Measurements from ENCODE around the gene FUT1. TPM values are rescaled to one million over a fixed set of nuclear protein-coding genes. Genes with fewer than 3 reads are reported as not detected.
A peak's percentile ranks its signal among the peaks of the same experiment; 100 is the strongest.

Gene FUT1
- total and polyA plus RNA-seq, 2 donors (not counting 1 experiment from before 2014, with no cell fraction given): not detected

DNA sequence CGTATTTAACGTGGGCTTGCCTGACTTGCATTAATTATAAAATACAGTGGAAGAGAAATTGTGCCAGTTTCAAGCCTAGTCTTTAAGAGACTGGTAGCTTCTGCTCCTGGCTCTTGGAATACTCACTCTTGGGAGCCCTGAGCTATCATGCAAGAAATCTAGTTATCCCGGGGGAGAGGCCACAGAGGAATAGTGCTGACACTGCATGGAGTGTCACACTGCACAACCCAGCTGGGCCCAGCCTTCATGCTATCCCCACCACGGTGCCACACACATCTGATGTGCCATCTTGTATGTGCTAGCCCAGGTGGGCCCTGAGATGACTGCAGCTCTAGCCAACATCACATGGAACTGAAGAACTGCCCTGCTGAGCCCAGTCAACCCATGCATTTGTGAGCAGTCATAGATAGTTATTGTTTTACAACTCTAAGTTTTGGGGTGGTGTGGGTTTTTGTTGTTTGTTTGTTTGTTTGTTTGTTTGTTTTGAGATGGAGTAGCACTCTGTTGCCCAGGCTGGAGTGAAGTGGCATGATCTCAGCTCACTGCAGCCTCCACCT lies 41.3 kb downstream of the FUT1 start:
- TF ChIP-seq EZH2 (IDR thresholded peaks at IDR 0.05; ENCODE audit: borderline replicate concordance, insufficient read depth, low read depth, low read length, poor library complexity, severe bottlenecking) (no peak), CTCF (IDR thresholded peaks at IDR 0.05) (no peak)
- POLR2A ChIA-PET: interaction anchor here (0.7 kb wide), 1 partner anchor 150 kb away, joined by 5 read pairs; no protein-coding TSS in a partner anchor
- Histone ChIP-seq H2AFZ (ENCODE audit: insufficient read depth, low read depth, low read length, poor library complexity, severe bottlenecking) (no peak overlapping the region), H4K20me1 (ENCODE audit: control insufficient read depth, insufficient read depth, low read length, poor library complexity, severe bottlenecking) (no peaks in the 10 kb centered on the region), H3K4me2 (replicated peaks; ENCODE audit: low read depth, low read length, poor library complexity, severe bottlenecking) (no peak overlapping the region), H3K27ac (ENCODE audit: low read length in 2 of 2) (no peak overlapping the region), H3K4me1 (ENCODE audit: control insufficient read depth in 2 of 2, insufficient read depth in 2 of 2, low read length in 2 of 2) (peaks cover 14 to 22% of the 10 kb centered on the region in 2 donors), H3K27me3 (replicated peaks in 1 of 4; ENCODE audit: control extremely low read depth in 1 of 4, control insufficient read depth in 3 of 4, insufficient read depth in 4 of 4, low read length in 3 of 4) (no peaks in the 10 kb centered on the region), H3K79me2 (ENCODE audit: control insufficient read depth, insufficient read depth, low read length) (peaks cover 5% of the 10 kb centered on the region), H3K9me3 (ENCODE audit: control extremely low read depth in 1 of 3, control insufficient read depth in 2 of 3, insufficient read depth in 1 of 3, low read length in 2 of 3) (no peaks in the 10 kb centered on the region), H3K36me3 (replicated peaks in 1 of 2; ENCODE audit: control extremely low read depth in 1 of 2, control insufficient read depth in 1 of 2, extremely low read depth in 1 of 2, insufficient read depth in 2 of 2, low read length in 1 of 2) (no peaks in the 10 kb centered on the region), H3K9ac (ENCODE audit: low read length) (no peak overlapping the region), H3K4me3 (ENCODE audit: control extremely low read depth in 1 of 5, extremely low read depth in 1 of 5, insufficient read depth in 1 of 5, low read depth in 2 of 5, low read length in 4 of 5) (no peak overlapping the region)
- DNase-seq: no peak
- H3K27ac Mint-ChIP-seq: no peak overlapping the region
- H3K9me3 Mint-ChIP-seq (ENCODE audit: insufficient read depth): no peaks in the 10 kb centered on the region
- whole genome bisulfite sequencing (ENCODE audit: insufficient coverage): 100% methylated on average over 2 of the region's 4 CpGs
- peaks cover 21% of the 10 kb centered on the region for H3K4me1 Mint-ChIP-seq
- no peaks in the 10 kb centered on the region for H3K27me3 Mint-ChIP-seq
- CTCF ChIA-PET: interaction anchor here (0.7 to 1.2 kb wide), 2 partner anchors 16 to 35 kb away, joined by 3 to 7 read pairs; no protein-coding TSS in a partner anchor
- intact Hi-C loops (cut with micrococcal nuclease): no loop called here
- ATAC-seq (ENCODE audit: low read depth): no peak
- peak overlapping the region; percentile 23 for H3K4me3 Mint-ChIP-seq

- H4K20me1 ChIP-seq (ENCODE audit: control insufficient read depth, insufficient read depth, low read length, poor library complexity, severe bottlenecking): no peaks in the 10 kb centered on the region
- H3K27ac ChIP-seq (ENCODE audit: low read length in 2 of 2): no peak overlapping the region
- H3K9ac ChIP-seq (ENCODE audit: low read length): no peak overlapping the region
- ChIA-PET CTCF (no interaction called here), POLR2A (no interaction called here)
- no peaks in the 10 kb centered on the region for H3K27me3 Mint-ChIP-seq
- no peaks in the 10 kb centered on the region for H3K27me3 ChIP-seq (replicated peaks in 1 of 4; ENCODE audit: control extremely low read depth in 1 of 4, control insufficient read depth in 3 of 4, insufficient read depth in 4 of 4, low read length in 3 of 4)
- 97% methylated on average over 11 of the region's 11 CpGs for WGBS (ENCODE audit: insufficient coverage)
- H2AFZ ChIP-seq (ENCODE audit: insufficient read depth, low read depth, low read length, poor library complexity, severe bottlenecking): no peak overlapping the region
- DNase-seq (no peak), ATAC-seq (ENCODE audit: low read depth) (no peak)
- H3K4me2 ChIP-seq (replicated peaks; ENCODE audit: low read depth, low read length, poor library complexity, severe bottlenecking): no peak overlapping the region
- H3K4me1 Mint-ChIP-seq: peaks cover 5% of the 10 kb centered on the region
- no peak overlapping the region for H3K4me3 ChIP-seq (ENCODE audit: control extremely low read depth in 1 of 5, extremely low read depth in 1 of 5, insufficient read depth in 1 of 5, low read depth in 2 of 5, low read length in 4 of 5)
- intact Hi-C loops (cut with micrococcal nuclease): no loop called here
- H3K36me3 ChIP-seq (replicated peaks in 1 of 2; ENCODE audit: control extremely low read depth in 1 of 2, control insufficient read depth in 1 of 2, extremely low read depth in 1 of 2, insufficient read depth in 2 of 2, low read length in 1 of 2): no peaks in the 10 kb centered on the region
- H3K27ac Mint-ChIP-seq: no peak overlapping the region
- H3K9me3 ChIP-seq (ENCODE audit: control extremely low read depth in 1 of 3, control insufficient read depth in 2 of 3, insufficient read depth in 1 of 3, low read length in 2 of 3): no peaks in the 10 kb centered on the region
- H3K79me2 ChIP-seq (ENCODE audit: control insufficient read depth, insufficient read depth, low read length): peaks cover 4% of the 10 kb centered on the region
- H3K4me1 ChIP-seq (ENCODE audit: control insufficient read depth in 2 of 2, insufficient read depth in 2 of 2, low read length in 2 of 2): peaks cover 5 to 7% of the 10 kb centered on the region in 2 donors
- TF ChIP-seq CTCF (IDR thresholded peaks at IDR 0.05) (no peak), EZH2 (IDR thresholded peaks at IDR 0.05; ENCODE audit: borderline replicate concordance, insufficient read depth, low read depth, low read length, poor library complexity, severe bottlenecking) (no peak)
- no peaks in the 10 kb centered on the region for H3K9me3 Mint-ChIP-seq (ENCODE audit: insufficient read depth)
- H3K4me3 Mint-ChIP-seq: no peak overlapping the region
These were observed 44.0 kb downstream of the FUT1 start for GRCh38 chr19:48708471-48708870.
